ENCODE data around the gene KDM4C. TPM values are rescaled to one million over a fixed set of nuclear protein-coding genes. Genes with fewer than 3 reads are reported as not detected.

The KDM4C gene
- polyA plus RNA-seq, 2 of the 4 experiments (the other 2 are of a cell fraction), result 9.6 to 15.6 TPM

GRCh38 chr9:7058473-7058872 lies 300.7 kb downstream of the KDM4C start:
- H3K4me1 ChIP-seq, result no peaks in the 10 kb centered on the region
- CTCF ChIA-PET, result no interaction called here

GRCh38 chr9:7067169-7067568 lies 309.4 kb downstream of the KDM4C start:
- no peak overlapping the region for H3K4me2 ChIP-seq
- no peak for TF ChIP-seq TFCP2L1 (CRISPR knock-in tag; IDR thresholded peaks at IDR 0.05)
- no peak for TF ChIP-seq HOXB13 (CRISPR knock-in tag; IDR thresholded peaks at IDR 0.05; ENCODE audit: low read depth)
- TF ChIP-seq, protein P1, sequence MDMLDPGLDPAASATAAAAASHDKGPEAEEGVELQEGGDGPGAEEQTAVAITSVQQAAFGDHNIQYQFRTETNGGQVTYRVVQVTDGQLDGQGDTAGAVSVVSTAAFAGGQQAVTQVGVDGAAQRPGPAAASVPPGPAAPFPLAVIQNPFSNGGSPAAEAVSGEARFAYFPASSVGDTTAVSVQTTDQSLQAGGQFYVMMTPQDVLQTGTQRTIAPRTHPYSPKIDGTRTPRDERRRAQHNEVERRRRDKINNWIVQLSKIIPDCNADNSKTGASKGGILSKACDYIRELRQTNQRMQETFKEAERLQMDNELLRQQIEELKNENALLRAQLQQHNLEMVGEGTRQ (IDR thresholded peaks at IDR 0.05), result no peak
- TF ChIP-seq CHD2 (IDR thresholded peaks at IDR 0.05; ENCODE audit: low read length, partially characterized antibody), result no peak
- no peak for TF ChIP-seq ZNF302 (CRISPR knock-in tag; IDR thresholded peaks at IDR 0.05)
- TF ChIP-seq CBX8 (IDR thresholded peaks at IDR 0.05), result no peak
- no peak for TF ChIP-seq RNF2 (IDR thresholded peaks at IDR 0.05; ENCODE audit: borderline replicate concordance, low read depth)
- no peak for TF ChIP-seq SMC3 (IDR thresholded peaks at IDR 0.05)
- no peak for TF ChIP-seq CEBPB (IDR thresholded peaks at IDR 0.05)
- TF ChIP-seq, protein P2, sequence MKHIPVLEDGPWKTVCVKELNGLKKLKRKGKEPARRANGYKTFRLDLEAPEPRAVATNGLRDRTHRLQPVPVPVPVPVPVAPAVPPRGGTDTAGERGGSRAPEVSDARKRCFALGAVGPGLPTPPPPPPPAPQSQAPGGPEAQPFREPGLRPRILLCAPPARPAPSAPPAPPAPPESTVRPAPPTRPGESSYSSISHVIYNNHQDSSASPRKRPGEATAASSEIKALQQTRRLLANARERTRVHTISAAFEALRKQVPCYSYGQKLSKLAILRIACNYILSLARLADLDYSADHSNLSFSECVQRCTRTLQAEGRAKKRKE (CRISPR knock-in tag; IDR thresholded peaks at IDR 0.05; ENCODE audit: low read depth), result no peak
- TF ChIP-seq HDAC2 (IDR thresholded peaks at IDR 0.05), result no peak
- TF ChIP-seq JUNB (IDR thresholded peaks at IDR 0.05), result no peak
- no peak for TF ChIP-seq FOSB (CRISPR knock-in tag; IDR thresholded peaks at IDR 0.05)
- TF ChIP-seq, protein P3, sequence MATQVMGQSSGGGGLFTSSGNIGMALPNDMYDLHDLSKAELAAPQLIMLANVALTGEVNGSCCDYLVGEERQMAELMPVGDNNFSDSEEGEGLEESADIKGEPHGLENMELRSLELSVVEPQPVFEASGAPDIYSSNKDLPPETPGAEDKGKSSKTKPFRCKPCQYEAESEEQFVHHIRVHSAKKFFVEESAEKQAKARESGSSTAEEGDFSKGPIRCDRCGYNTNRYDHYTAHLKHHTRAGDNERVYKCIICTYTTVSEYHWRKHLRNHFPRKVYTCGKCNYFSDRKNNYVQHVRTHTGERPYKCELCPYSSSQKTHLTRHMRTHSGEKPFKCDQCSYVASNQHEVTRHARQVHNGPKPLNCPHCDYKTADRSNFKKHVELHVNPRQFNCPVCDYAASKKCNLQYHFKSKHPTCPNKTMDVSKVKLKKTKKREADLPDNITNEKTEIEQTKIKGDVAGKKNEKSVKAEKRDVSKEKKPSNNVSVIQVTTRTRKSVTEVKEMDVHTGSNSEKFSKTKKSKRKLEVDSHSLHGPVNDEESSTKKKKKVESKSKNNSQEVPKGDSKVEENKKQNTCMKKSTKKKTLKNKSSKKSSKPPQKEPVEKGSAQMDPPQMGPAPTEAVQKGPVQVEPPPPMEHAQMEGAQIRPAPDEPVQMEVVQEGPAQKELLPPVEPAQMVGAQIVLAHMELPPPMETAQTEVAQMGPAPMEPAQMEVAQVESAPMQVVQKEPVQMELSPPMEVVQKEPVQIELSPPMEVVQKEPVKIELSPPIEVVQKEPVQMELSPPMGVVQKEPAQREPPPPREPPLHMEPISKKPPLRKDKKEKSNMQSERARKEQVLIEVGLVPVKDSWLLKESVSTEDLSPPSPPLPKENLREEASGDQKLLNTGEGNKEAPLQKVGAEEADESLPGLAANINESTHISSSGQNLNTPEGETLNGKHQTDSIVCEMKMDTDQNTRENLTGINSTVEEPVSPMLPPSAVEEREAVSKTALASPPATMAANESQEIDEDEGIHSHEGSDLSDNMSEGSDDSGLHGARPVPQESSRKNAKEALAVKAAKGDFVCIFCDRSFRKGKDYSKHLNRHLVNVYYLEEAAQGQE (IDR thresholded peaks at IDR 0.05), result no peak
- TF ChIP-seq EP300 (IDR thresholded peaks at IDR 0.05), result no peak
- TF ChIP-seq ZSCAN20 (CRISPR knock-in tag; IDR thresholded peaks at IDR 0.05), result no peak
- H3K4me3 ChIP-seq, result no peak overlapping the region
- FAIRE-seq, result no peak
- 72% methylated on average over 4 of the region's 4 CpGs for WGBS (ENCODE audit: missing lambda C conversion rate)
- CTCF ChIA-PET, result interaction anchor here (0.6 to 3.9 kb wide), 2 partner anchors 15 to 467 kb away, joined by 3 to 20 read pairs; no protein-coding TSS in a partner anchor
- POLR2A ChIA-PET, result no interaction called here
- DNase-seq (ENCODE audit: low read depth in 1 of 2, low spot score in 1 of 2), result no peak
- H3K27ac ChIP-seq, result no peak overlapping the region
- no peaks in the 10 kb centered on the region for H3K4me1 ChIP-seq
- no peak for ATAC-seq
- H3K9me3 ChIP-seq, result no peaks in the 10 kb centered on the region

More at GRCh38 chr9:7058473-7058872, 300.7 kb downstream of the KDM4C start:
- ATAC-seq, result no peak
- Histone ChIP-seq H3K9me3 (no peaks in the 10 kb centered on the region), H3K4me3 (no peak overlapping the region), H3K4me2 (no peak overlapping the region), H3K27ac (no peak overlapping the region)
- DNase-seq (ENCODE audit: low read depth in 1 of 2, low spot score in 1 of 2), result no peak
- TF ChIP-seq ZC3H11A (IDR thresholded peaks at IDR 0.05) (no peak), SMC3 (IDR thresholded peaks at IDR 0.05) (no peak), RNF2 (IDR thresholded peaks at IDR 0.05; ENCODE audit: borderline replicate concordance, low read depth) (no peak), FOXS1 (CRISPR knock-in tag; IDR thresholded peaks at IDR 0.05) (no peak), NFE2L2 (conservative IDR thresholded peaks at IDR 0.05; ENCODE audit: low read length) (no peak), ZFP36 (IDR thresholded peaks at IDR 0.05; ENCODE audit: borderline replicate concordance, partially characterized antibody) (no peak), CHD4 (IDR thresholded peaks at IDR 0.05; ENCODE audit: borderline replicate concordance) (no peak), HOXB13 (CRISPR knock-in tag; IDR thresholded peaks at IDR 0.05; ENCODE audit: low read depth) (no peak), CBX2 (IDR thresholded peaks at IDR 0.05; ENCODE audit: borderline replicate concordance, low read depth) (no peak)
- TF ChIP-seq, protein P4, sequence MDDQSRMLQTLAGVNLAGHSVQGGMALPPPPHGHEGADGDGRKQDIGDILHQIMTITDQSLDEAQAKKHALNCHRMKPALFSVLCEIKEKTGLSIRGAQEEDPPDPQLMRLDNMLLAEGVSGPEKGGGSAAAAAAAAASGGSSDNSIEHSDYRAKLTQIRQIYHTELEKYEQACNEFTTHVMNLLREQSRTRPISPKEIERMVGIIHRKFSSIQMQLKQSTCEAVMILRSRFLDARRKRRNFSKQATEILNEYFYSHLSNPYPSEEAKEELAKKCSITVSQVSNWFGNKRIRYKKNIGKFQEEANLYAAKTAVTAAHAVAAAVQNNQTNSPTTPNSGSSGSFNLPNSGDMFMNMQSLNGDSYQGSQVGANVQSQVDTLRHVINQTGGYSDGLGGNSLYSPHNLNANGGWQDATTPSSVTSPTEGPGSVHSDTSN (IDR thresholded peaks at IDR 0.05), result no peak
- TF ChIP-seq, protein P3 (IDR thresholded peaks at IDR 0.05), result no peak
- TF ChIP-seq, protein P5, sequence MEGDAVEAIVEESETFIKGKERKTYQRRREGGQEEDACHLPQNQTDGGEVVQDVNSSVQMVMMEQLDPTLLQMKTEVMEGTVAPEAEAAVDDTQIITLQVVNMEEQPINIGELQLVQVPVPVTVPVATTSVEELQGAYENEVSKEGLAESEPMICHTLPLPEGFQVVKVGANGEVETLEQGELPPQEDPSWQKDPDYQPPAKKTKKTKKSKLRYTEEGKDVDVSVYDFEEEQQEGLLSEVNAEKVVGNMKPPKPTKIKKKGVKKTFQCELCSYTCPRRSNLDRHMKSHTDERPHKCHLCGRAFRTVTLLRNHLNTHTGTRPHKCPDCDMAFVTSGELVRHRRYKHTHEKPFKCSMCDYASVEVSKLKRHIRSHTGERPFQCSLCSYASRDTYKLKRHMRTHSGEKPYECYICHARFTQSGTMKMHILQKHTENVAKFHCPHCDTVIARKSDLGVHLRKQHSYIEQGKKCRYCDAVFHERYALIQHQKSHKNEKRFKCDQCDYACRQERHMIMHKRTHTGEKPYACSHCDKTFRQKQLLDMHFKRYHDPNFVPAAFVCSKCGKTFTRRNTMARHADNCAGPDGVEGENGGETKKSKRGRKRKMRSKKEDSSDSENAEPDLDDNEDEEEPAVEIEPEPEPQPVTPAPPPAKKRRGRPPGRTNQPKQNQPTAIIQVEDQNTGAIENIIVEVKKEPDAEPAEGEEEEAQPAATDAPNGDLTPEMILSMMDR (IDR thresholded peaks at IDR 0.05), result no peak
- POLR2A ChIA-PET, result no interaction called here
- 94% methylated on average over 3 of the region's 3 CpGs for WGBS (ENCODE audit: missing lambda C conversion rate)
- no peak for FAIRE-seq

Measured in A549 (cell line).